ENCODE measurements around the gene GABRB3.

DNA sequence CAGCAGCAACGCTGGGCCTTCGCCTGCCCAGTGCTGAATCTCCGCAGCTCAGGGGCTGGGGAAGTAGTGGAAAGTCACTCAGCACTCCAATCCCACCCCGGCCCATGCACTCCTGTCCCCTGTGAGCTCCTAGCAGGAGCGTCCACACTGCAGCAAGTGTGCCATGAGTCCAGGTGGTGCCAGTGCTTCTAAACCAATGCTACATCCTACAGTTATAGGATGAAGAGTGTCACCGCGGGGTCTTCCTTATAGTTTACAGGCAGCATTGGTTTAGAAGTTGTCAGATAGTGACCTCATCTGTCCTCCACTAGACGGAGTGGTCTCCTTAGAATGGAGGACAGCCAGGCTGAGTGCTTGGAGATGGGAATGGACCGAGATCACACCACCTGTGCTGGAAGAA is 221.4 kb downstream of the GABRB3 start:
- TF ChIP-seq CTCF (IDR thresholded peaks at IDR 0.05) (no peak), POLR2A (IDR thresholded peaks at IDR 0.05) (no peak)

All from Peyer's patch (tissue), 4 donors.